ENCODE data around the gene COG1.

The COG1 gene

GRCh38 chr17:73228748-73229236, 35.9 kb downstream of the COG1 start:
- DNase-seq (ENCODE audit: low read depth): peak; percentile 68
- TF ChIP-seq, protein P1, sequence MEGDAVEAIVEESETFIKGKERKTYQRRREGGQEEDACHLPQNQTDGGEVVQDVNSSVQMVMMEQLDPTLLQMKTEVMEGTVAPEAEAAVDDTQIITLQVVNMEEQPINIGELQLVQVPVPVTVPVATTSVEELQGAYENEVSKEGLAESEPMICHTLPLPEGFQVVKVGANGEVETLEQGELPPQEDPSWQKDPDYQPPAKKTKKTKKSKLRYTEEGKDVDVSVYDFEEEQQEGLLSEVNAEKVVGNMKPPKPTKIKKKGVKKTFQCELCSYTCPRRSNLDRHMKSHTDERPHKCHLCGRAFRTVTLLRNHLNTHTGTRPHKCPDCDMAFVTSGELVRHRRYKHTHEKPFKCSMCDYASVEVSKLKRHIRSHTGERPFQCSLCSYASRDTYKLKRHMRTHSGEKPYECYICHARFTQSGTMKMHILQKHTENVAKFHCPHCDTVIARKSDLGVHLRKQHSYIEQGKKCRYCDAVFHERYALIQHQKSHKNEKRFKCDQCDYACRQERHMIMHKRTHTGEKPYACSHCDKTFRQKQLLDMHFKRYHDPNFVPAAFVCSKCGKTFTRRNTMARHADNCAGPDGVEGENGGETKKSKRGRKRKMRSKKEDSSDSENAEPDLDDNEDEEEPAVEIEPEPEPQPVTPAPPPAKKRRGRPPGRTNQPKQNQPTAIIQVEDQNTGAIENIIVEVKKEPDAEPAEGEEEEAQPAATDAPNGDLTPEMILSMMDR (IDR thresholded peaks at IDR 0.05; ENCODE audit: insufficient read depth, low read depth, low read length, missing control alignments): no peak
- no peak overlapping the region for H3K4me3 ChIP-seq (ENCODE audit: low read depth, low read length)

GRCh38 chr17:73230088-73230487, 37.2 kb downstream of the COG1 start:
- TF ChIP-seq, protein P1 (IDR thresholded peaks at IDR 0.05; ENCODE audit: insufficient read depth, low read depth, low read length, missing control alignments): no peak
- no peak overlapping the region for H3K4me3 ChIP-seq (ENCODE audit: low read depth, low read length)
- DNase-seq (ENCODE audit: low read depth): no peak

DNA sequence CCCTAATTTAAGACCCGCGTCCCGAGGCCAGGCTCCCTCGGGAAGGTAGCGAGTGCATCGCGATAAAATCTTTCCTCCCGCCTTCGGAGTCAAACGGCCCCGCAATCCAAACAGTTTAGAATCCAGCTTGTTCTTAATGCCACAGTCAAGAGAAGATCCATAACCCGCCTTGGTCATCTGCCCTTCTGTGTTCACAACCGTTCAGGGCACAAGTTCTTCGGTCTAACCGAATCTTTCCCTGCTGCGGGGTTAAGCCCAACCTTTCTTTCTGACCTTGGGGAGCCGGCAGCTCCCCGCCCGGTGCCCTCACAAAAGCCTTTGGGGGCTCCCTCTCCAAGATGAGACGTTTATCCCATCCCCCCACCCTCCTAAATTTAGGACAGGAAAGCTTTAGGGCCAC, 38.5 kb downstream of the COG1 start:
- peak overlapping the region; percentile 98 for H3K4me3 ChIP-seq (ENCODE audit: low read depth, low read length)
- TF ChIP-seq, protein P1 (IDR thresholded peaks at IDR 0.05; ENCODE audit: insufficient read depth, low read depth, low read length, missing control alignments): no peak
- no peak for DNase-seq (ENCODE audit: low read depth)

GRCh38 chr17:73231841-73232586, 39.2 kb downstream of the COG1 start:
- peak overlapping the region; percentile 98 for H3K4me3 ChIP-seq (ENCODE audit: low read depth, low read length)
- peak; percentile 98 for DNase-seq (ENCODE audit: low read depth)
- TF ChIP-seq, protein P1 (IDR thresholded peaks at IDR 0.05; ENCODE audit: insufficient read depth, low read depth, low read length, missing control alignments): no peak

DNA sequence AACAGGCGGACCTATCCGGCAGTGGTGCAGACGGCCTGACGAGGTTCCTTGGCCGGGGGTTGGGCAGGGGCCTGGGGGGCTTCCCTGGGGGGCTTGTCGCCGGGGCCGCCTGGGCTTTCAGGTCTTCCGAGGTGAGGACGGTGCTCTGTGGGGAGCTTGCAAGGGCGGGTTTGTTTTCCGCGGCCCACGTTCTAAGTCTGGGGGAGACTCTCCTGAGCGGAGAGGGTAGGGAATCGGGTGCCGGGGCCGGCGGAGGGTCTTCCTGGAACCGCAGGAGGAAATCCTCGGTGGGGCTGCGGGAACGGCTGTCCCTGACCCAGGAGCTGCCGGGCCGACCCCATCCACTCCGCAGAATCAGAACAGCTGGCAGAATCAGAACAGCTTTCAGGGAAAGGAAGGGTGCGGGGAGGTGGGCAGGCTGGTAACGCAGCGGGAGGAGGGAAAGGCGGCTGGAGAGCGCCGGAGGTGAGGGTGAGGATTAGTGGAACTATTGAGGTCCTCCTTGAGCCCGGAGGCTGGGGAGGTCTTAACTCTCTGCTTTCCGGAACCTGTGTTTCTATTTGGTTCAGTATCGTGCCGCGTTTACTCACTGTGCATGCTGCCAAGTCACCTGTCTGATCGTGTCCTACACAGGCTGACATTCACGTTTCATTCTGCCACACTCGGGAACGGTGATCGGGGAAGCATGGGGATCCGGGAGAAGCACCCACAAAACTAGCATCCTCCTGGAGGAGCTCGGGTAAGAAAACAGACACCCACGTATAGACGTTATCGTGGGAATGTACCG, 39.9 kb downstream of the COG1 start:
- peak; percentile 65 for DNase-seq (ENCODE audit: low read depth)
- peak overlapping the region; percentile 98 for H3K4me3 ChIP-seq (ENCODE audit: low read depth, low read length)

DNA sequence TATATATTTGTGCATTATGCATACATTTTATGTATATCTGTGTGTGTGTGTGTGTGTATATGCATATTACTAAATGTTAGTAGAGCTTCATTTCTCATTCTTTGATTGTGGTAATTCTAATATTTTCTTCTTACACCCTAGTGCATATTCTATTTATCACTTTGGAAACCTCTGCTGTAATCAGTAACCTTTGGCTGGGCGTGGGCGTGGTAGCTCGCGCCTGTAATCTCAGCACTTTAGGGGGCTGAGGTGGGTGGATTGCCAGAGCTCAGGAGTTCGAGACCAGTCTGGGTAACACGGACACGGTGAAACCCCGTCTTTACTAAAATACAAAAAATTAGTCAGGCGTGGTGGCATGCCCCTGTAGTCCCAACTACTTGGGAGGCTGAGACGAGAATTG, 41.9 kb downstream of the COG1 start:
- no peak for DNase-seq (ENCODE audit: low read depth)
- TF ChIP-seq, protein P1 (IDR thresholded peaks at IDR 0.05; ENCODE audit: insufficient read depth, low read depth, low read length, missing control alignments): no peak
- no peak overlapping the region for H3K4me3 ChIP-seq (ENCODE audit: low read depth, low read length)

More for the DNA sequence above, 39.9 kb downstream of the COG1 start:
- TF ChIP-seq, protein P1 (IDR thresholded peaks at IDR 0.05; ENCODE audit: insufficient read depth, low read depth, low read length, missing control alignments): no peak

Measured in GM12865 (cell line).